ENCODE results near the gene HLA-DOA. TPM values are rescaled to one million over a fixed set of nuclear protein-coding genes. Genes with fewer than 3 reads are reported as not detected.

The HLA-DOA gene
- polyA plus RNA-seq, 4 donors: 0.22 to 7.2 (median 3.3) TPM

GRCh38 chr6:33010356-33010755 lies 965 bp upstream of the HLA-DOA start:
- no peaks in the 10 kb centered on the region for H3K36me3 ChIP-seq (ENCODE audit: control insufficient read depth in 3 of 3, insufficient read depth in 2 of 3, low read depth in 1 of 3, low read length in 3 of 3)
- no peaks in the 10 kb centered on the region for H3K4me1 ChIP-seq (ENCODE audit: control insufficient read depth in 3 of 3, insufficient read depth in 2 of 3, low read depth in 1 of 3, low read length in 2 of 3)
- DNase-seq: no peak
- FAIRE-seq: no peak
- H3K27ac ChIP-seq (ENCODE audit: low read depth in 1 of 3, low read length in 2 of 3): no peak overlapping the region
- WGBS, 3 donors: 67 to 77% (median 77%) methylated on average over 7 of the region's 7 CpGs
- H3K9me3 ChIP-seq (ENCODE audit: control insufficient read depth in 2 of 2, insufficient read depth in 1 of 2, low read depth in 1 of 2, low read length in 1 of 2): no peaks in the 10 kb centered on the region
- H3K4me3 ChIP-seq (ENCODE audit: low read depth in 1 of 3, low read length in 3 of 3): no peak overlapping the region
- H3K27me3 ChIP-seq (ENCODE audit: control insufficient read depth in 3 of 3, insufficient read depth in 3 of 3, low read length in 3 of 3): peaks cover 0 to 36% (median 0%) of the 10 kb centered on the region in 3 donors

GRCh38 chr6:33007831-33008400 lies 1.5 kb downstream of the HLA-DOA start:
- DNase-seq: no peak
- Histone ChIP-seq H3K4me1 (ENCODE audit: control insufficient read depth in 3 of 3, insufficient read depth in 2 of 3, low read depth in 1 of 3, low read length in 2 of 3) (no peaks in the 10 kb centered on the region), H3K27ac (ENCODE audit: low read depth in 1 of 3, low read length in 2 of 3) (no peak overlapping the region), H3K27me3 (ENCODE audit: control insufficient read depth in 3 of 3, insufficient read depth in 3 of 3, low read length in 3 of 3) (peaks cover 0 to 49% (median 0%) of the 10 kb centered on the region in 3 donors), H3K4me3 (ENCODE audit: low read depth in 1 of 3, low read length in 3 of 3) (no peak overlapping the region), H3K36me3 (ENCODE audit: control insufficient read depth in 3 of 3, insufficient read depth in 2 of 3, low read depth in 1 of 3, low read length in 3 of 3) (no peaks in the 10 kb centered on the region), H3K9me3 (ENCODE audit: control insufficient read depth in 2 of 2, insufficient read depth in 1 of 2, low read depth in 1 of 2, low read length in 1 of 2) (no peaks in the 10 kb centered on the region)
- no peak for FAIRE-seq
- 84 to 91% (median 86%) methylated on average over 26 of the region's 26 CpGs for WGBS, 3 donors

DNA sequence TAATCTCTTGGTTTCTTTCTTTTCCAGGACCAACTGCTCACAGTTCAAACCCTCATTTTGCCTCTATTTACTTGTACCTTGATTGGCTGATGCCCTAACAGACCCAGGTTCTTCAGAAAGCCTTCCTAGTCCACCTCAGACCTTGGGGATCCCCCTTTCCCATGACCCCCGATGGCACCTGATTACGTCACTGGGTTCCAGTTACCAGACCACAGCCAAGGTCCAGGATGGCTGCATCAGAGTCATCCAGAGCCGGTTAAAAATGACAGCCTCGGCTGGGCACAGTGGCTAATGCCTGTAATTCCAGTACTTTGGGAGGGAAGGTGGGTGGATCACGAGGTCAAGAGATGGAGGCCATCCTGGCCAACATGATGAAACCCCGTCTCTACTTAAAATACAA lies 4.5 kb downstream of the HLA-DOA start:
- FAIRE-seq: no peak
- no peak for DNase-seq
- no peaks in the 10 kb centered on the region for H3K4me1 ChIP-seq (ENCODE audit: control insufficient read depth in 3 of 3, insufficient read depth in 2 of 3, low read depth in 1 of 3, low read length in 2 of 3)
- H3K27me3 ChIP-seq (ENCODE audit: control insufficient read depth in 3 of 3, insufficient read depth in 3 of 3, low read length in 3 of 3): peaks cover 0 to 44% (median 2%) of the 10 kb centered on the region in 3 donors
- H3K9me3 ChIP-seq (ENCODE audit: control insufficient read depth in 2 of 2, insufficient read depth in 1 of 2, low read depth in 1 of 2, low read length in 1 of 2): no peaks in the 10 kb centered on the region
- 73 to 81% (median 74%) methylated on average over 6 of the region's 6 CpGs for WGBS, 3 donors
- H3K36me3 ChIP-seq (ENCODE audit: control insufficient read depth in 3 of 3, insufficient read depth in 2 of 3, low read depth in 1 of 3, low read length in 3 of 3): no peaks in the 10 kb centered on the region
- H3K4me3 ChIP-seq (ENCODE audit: low read depth in 1 of 3, low read length in 3 of 3): no peak overlapping the region
- no peak overlapping the region for H3K27ac ChIP-seq (ENCODE audit: low read depth in 1 of 3, low read length in 2 of 3)

DNA sequence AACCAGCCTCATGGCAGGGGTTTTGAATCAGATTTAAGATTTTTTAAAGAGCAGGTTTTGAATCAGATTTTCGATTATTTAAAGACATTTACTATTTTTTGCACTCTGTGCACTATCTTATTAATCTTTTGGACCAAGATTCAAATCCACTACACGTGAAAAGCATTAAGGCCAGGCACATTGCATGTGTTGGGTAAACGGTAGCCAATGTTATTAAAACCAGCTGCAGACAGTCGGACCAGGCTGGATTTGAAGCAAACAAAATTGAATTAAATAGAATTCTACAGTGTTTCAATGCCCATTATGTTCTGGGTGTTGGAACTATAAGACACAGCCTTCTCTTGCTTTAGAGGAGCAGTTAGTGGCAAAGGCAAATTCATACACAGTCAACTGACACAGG lies 7.7 kb downstream of the HLA-DOA start:
- no peak overlapping the region for H3K27ac ChIP-seq (ENCODE audit: low read depth in 1 of 3, low read length in 2 of 3)
- WGBS, 3 donors: 65 to 73% (median 72%) methylated on average over 4 of the region's 4 CpGs
- no peaks in the 10 kb centered on the region for H3K36me3 ChIP-seq (ENCODE audit: control insufficient read depth in 3 of 3, insufficient read depth in 2 of 3, low read depth in 1 of 3, low read length in 3 of 3)
- FAIRE-seq (no peak), DNase-seq (no peak)
- H3K9me3 ChIP-seq (ENCODE audit: control insufficient read depth in 2 of 2, insufficient read depth in 1 of 2, low read depth in 1 of 2, low read length in 1 of 2): no peaks in the 10 kb centered on the region
- H3K4me1 ChIP-seq (ENCODE audit: control insufficient read depth in 3 of 3, insufficient read depth in 2 of 3, low read depth in 1 of 3, low read length in 2 of 3): no peaks in the 10 kb centered on the region
- H3K4me3 ChIP-seq (ENCODE audit: low read depth in 1 of 3, low read length in 3 of 3): no peak overlapping the region
- peaks cover 0 to 33% (median 3%) of the 10 kb centered on the region in 3 donors for H3K27me3 ChIP-seq (ENCODE audit: control insufficient read depth in 3 of 3, insufficient read depth in 3 of 3, low read length in 3 of 3)

- Histone ChIP-seq H3K4me3 (ENCODE audit: low read depth in 1 of 3, low read length in 3 of 3) (no peak overlapping the region), H3K27ac (ENCODE audit: low read depth in 1 of 3, low read length in 2 of 3) (no peak overlapping the region), H3K4me1 (ENCODE audit: control insufficient read depth in 3 of 3, insufficient read depth in 2 of 3, low read depth in 1 of 3, low read length in 2 of 3) (no peaks in the 10 kb centered on the region), H3K36me3 (ENCODE audit: control insufficient read depth in 3 of 3, insufficient read depth in 2 of 3, low read depth in 1 of 3, low read length in 3 of 3) (no peaks in the 10 kb centered on the region), H3K9me3 (ENCODE audit: control insufficient read depth in 2 of 2, insufficient read depth in 1 of 2, low read depth in 1 of 2, low read length in 1 of 2) (no peaks in the 10 kb centered on the region), H3K27me3 (ENCODE audit: control insufficient read depth in 3 of 3, insufficient read depth in 3 of 3, low read length in 3 of 3) (peaks cover 0 to 33% (median 3%) of the 10 kb centered on the region in 3 donors)
- WGBS, 3 donors: 38 to 52% (median 40%) methylated on average over 8 of the region's 8 CpGs
- DNase-seq (no peak), FAIRE-seq (no peak)
These were observed 9.3 kb downstream of the HLA-DOA start for GRCh38 chr6:33000055-33000454.

DNA sequence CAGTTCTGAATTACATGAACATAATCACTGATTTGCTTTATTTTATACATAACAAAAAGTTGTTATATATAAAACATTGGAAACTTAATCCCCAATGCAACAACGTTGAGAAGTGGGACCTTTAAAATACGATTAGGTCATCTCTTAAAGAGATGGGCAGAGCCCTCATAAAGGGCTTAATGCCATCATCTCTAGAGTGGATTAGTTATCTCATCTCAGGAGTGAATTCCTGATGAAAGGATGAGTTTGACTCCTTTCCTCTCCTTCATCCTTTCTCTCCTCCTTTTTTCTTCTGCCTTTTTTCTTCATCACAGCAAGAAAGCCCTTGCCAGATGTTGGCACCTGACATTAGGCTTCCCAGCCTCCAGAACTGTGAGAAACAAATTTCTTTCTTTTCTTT lies 13.9 kb downstream of the HLA-DOA start:
- H3K36me3 ChIP-seq (ENCODE audit: control insufficient read depth in 3 of 3, insufficient read depth in 2 of 3, low read depth in 1 of 3, low read length in 3 of 3): no peaks in the 10 kb centered on the region
- no peaks in the 10 kb centered on the region for H3K9me3 ChIP-seq (ENCODE audit: control insufficient read depth in 2 of 2, insufficient read depth in 1 of 2, low read depth in 1 of 2, low read length in 1 of 2)
- H3K4me3 ChIP-seq (ENCODE audit: low read depth in 1 of 3, low read length in 3 of 3): no peak overlapping the region
- FAIRE-seq (no peak), DNase-seq (no peak)
- H3K27me3 ChIP-seq (ENCODE audit: control insufficient read depth in 3 of 3, insufficient read depth in 3 of 3, low read length in 3 of 3): peaks cover 0 to 9% (median 5%) of the 10 kb centered on the region in 3 donors
- 28 to 41% (median 37%) methylated on average over 2 of the region's 2 CpGs for WGBS, 3 donors
- no peak overlapping the region for H3K27ac ChIP-seq (ENCODE audit: low read depth in 1 of 3, low read length in 2 of 3)
- H3K4me1 ChIP-seq (ENCODE audit: control insufficient read depth in 3 of 3, insufficient read depth in 2 of 3, low read depth in 1 of 3, low read length in 2 of 3): no peaks in the 10 kb centered on the region

DNA sequence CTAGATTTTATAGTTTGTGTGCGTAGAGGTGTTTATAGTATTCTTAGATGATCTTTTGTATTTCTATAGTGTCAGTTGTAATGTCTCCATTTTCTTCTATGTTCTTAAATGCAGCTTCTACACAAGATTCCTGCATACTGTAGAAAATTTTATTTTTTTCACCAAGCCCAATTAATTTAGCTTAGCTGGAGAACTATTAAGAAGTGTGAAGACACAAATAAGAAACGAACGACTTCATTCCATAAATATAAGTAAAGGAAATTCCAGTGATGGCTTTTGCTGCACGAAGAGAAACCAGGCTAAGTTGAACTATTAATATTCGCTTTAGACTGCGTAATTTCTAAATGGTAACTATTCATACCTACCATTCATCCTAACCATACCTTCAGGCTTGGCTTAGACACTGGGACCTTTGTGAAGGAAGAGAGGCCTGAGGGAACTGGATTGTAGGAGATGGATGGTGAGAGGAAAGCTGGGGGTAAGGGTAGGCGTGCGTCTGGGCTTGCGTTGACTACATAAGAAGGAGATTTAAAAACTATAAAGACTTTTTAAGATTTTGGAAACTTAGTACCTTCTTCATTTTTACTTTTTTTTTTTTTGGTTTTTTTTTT lies 15.9 kb downstream of the HLA-DOA start:
- no peak for FAIRE-seq
- Histone ChIP-seq H3K36me3 (ENCODE audit: control insufficient read depth in 3 of 3, insufficient read depth in 2 of 3, low read depth in 1 of 3, low read length in 3 of 3) (no peaks in the 10 kb centered on the region), H3K4me1 (ENCODE audit: control insufficient read depth in 3 of 3, insufficient read depth in 2 of 3, low read depth in 1 of 3, low read length in 2 of 3) (no peaks in the 10 kb centered on the region), H3K27me3 (ENCODE audit: control insufficient read depth in 3 of 3, insufficient read depth in 3 of 3, low read length in 3 of 3) (peaks cover 0 to 3% (median 2%) of the 10 kb centered on the region in 3 donors), H3K9me3 (ENCODE audit: control insufficient read depth in 2 of 2, insufficient read depth in 1 of 2, low read depth in 1 of 2, low read length in 1 of 2) (no peaks in the 10 kb centered on the region), H3K27ac (ENCODE audit: low read depth in 1 of 3, low read length in 2 of 3) (no peak overlapping the region), H3K4me3 (ENCODE audit: low read depth in 1 of 3, low read length in 3 of 3) (no peak overlapping the region)
- DNase-seq: no peak
- 89 to 92% (median 91%) methylated on average over 9 of the region's 9 CpGs for WGBS, 3 donors

DNA sequence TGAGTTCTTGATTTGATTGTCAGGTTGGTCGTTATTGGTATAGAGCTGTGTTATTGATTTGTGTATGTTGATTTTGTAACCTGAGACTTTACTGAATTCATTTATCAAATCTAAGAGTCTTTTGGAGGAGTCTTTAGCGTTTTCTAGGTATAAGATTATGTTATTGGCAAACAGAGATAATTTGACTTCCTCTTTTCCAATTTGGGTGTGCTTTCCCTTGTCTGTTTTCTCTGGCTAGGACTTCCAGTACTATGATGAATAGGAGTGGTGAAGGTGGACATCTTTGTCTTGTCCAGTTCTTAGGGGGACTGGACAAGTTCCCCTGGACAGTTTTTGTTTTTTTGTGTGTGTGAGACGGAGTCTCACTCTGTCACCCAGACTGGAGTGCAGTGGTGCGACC lies 17.4 kb downstream of the HLA-DOA start:
- no peak for FAIRE-seq

DNA sequence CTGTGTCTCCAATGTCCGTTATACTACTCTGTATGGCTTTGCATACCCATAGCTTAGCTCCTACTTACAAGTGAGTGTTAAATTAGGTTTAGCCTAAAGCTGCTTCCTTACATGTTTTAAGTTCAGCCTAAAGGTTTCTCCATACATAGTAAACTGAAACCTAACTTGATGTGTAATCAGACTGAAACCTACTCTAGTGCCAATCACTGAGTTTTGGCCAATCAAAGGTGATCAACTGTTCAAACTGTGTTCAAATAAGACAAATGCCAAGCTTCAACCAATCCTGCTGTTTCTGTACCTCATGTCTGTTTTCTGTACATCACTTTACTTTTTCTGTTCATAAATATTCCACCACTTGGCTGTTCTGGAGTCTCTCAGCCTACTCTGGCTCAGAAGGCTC lies 20.0 kb downstream of the HLA-DOA start:
- Histone ChIP-seq H3K27ac (ENCODE audit: low read depth in 1 of 3, low read length in 2 of 3) (no peak overlapping the region), H3K36me3 (ENCODE audit: control insufficient read depth in 3 of 3, insufficient read depth in 2 of 3, low read depth in 1 of 3, low read length in 3 of 3) (no peaks in the 10 kb centered on the region), H3K4me3 (ENCODE audit: low read depth in 1 of 3, low read length in 3 of 3) (no peak overlapping the region), H3K4me1 (ENCODE audit: control insufficient read depth in 3 of 3, insufficient read depth in 2 of 3, low read depth in 1 of 3, low read length in 2 of 3) (no peaks in the 10 kb centered on the region), H3K9me3 (ENCODE audit: control insufficient read depth in 2 of 2, insufficient read depth in 1 of 2, low read depth in 1 of 2, low read length in 1 of 2) (no peaks in the 10 kb centered on the region), H3K27me3 (ENCODE audit: control insufficient read depth in 3 of 3, insufficient read depth in 3 of 3, low read length in 3 of 3) (peaks cover 0 to 2% (median 0%) of the 10 kb centered on the region in 3 donors)
- FAIRE-seq (no peak), DNase-seq (no peak)
- WGBS, 3 donors: 89 to 97% (median 91%) methylated on average over 1 of the region's 1 CpG

More for the DNA sequence above, 17.4 kb downstream of the HLA-DOA start:
- Histone ChIP-seq H3K4me1 (ENCODE audit: control insufficient read depth in 3 of 3, insufficient read depth in 2 of 3, low read depth in 1 of 3, low read length in 2 of 3) (no peaks in the 10 kb centered on the region), H3K27me3 (ENCODE audit: control insufficient read depth in 3 of 3, insufficient read depth in 3 of 3, low read length in 3 of 3) (peaks cover 0 to 2% (median 0%) of the 10 kb centered on the region in 3 donors), H3K36me3 (ENCODE audit: control insufficient read depth in 3 of 3, insufficient read depth in 2 of 3, low read depth in 1 of 3, low read length in 3 of 3) (no peaks in the 10 kb centered on the region), H3K4me3 (ENCODE audit: low read depth in 1 of 3, low read length in 3 of 3) (no peak overlapping the region), H3K27ac (ENCODE audit: low read depth in 1 of 3, low read length in 2 of 3) (no peak overlapping the region), H3K9me3 (ENCODE audit: control insufficient read depth in 2 of 2, insufficient read depth in 1 of 2, low read depth in 1 of 2, low read length in 1 of 2) (no peaks in the 10 kb centered on the region)
- DNase-seq: no peak
- WGBS, 3 donors: 57 to 68% (median 57%) methylated on average over 4 of the region's 4 CpGs

Measured in small intestine (tissue), 7 donors.